Thoracic aorta (tissue), 2 donors: Measurements from ENCODE around the gene LILRA1. TPM values are rescaled to one million over a fixed set of nuclear protein-coding genes. Genes with fewer than 3 reads are reported as not detected.
"Not testable (repeated sequence)": the region's sequence is repeated elsewhere in the genome, so short reads cannot be mapped to it uniquely, and the experiment has no call there.

Source experiments
- ATAC-seq: fragments of 150-250 bp; one replicate; pipeline ENCODE4 v1.8.0; 2017; ENCODE audit warnings: low read depth; ENCODE audit not compliant: insufficient number of reproducible peaks, low FRiP score
- DNase-seq: peaks from one replicate; pipeline ENCODE4 v3.0.0-alpha.2; 2020; ENCODE audit warnings: low spot score
- H3K27ac ChIP-seq, 2 donors: fragments of 200-600 bp; sonication (generic); 1 replicate in 1 of 2; 2 replicates in 1 of 2; pipeline ENCODE4 v1.5.1; 2016; ENCODE audit warnings: mild to moderate bottlenecking in 2 of 2, moderate library complexity in 2 of 2
- H3K27me3 ChIP-seq: fragments of 200-600 bp; sonication (generic); replicated peaks from 2 replicates; pipeline ENCODE4 v1.6.0; 2016; ENCODE audit warnings: mild to moderate bottlenecking; ENCODE audit not compliant: insufficient read depth
- H3K36me3 ChIP-seq: fragments of 200-600 bp; sonication (generic); one replicate; pipeline ENCODE4 v1.5.1; 2016
- H3K4me1 ChIP-seq, 2 donors: fragments of 200-600 bp; sonication (generic); 1 replicate in 1 of 2; 2 replicates in 1 of 2; pipeline versions ENCODE4 v1.5.1 to v1.6.0; 2016; ENCODE audit warnings: low read depth in 2 of 2, mild to moderate bottlenecking in 1 of 2; ENCODE audit not compliant: control insufficient read depth in 1 of 2
- H3K4me3 ChIP-seq: fragments of 200-600 bp; sonication (generic); 2 replicates; pipeline ENCODE4 v1.5.1; 2016; ENCODE audit warnings: mild to moderate bottlenecking
- H3K9me3 ChIP-seq: fragments of 200-600 bp; sonication (generic); 2 replicates; pipeline ENCODE4 v1.5.1; 2016
- CTCF ChIP-seq: fragments of 200-600 bp; sonication (generic); IDR thresholded peaks from one replicate; pipeline ENCODE4 v1.5.1; 2019; ENCODE audit warnings: antibody characterized with exemption
- total RNA-seq, 2 donors: library from RNA; depleted of rRNA; stranded (reverse); fragments of >200 nt; gene quantifications; one replicate each; pipeline versions ENCODE4 v1.1.0 to v1.2.3, GENCODE V29; 2016

The LILRA1 gene
- total RNA-seq: 1 to 10 TPM; 2.7 to 3.0 TPM

- not testable (repeated sequence) for H3K9me3 ChIP-seq, ATAC-seq, DNase-seq, H3K27me3 ChIP-seq, H3K27ac ChIP-seq, H3K4me1 ChIP-seq, H3K36me3 ChIP-seq
- peak within 1 kb of the TSS; percentile 12 for H3K4me3 ChIP-seq
Measured at GRCh38 chr19:54593445-54593844, at the start of gene LILRA1. TSS of gene LILRA1 (plus strand) at chr19:54593632. CDS start at chr19:54594245, 613 bp downstream.

GRCh38 chr19:54548806-54549205 is 44.6 kb upstream of the LILRA1 start:
- Histone ChIP-seq H3K4me3 (no peak overlapping the region), H3K9me3 (no peaks in the 10 kb centered on the region), H3K27ac (no peak overlapping the region), H3K27me3 (no peaks in the 10 kb centered on the region), H3K36me3 (no peaks in the 10 kb centered on the region), H3K4me1 (no peaks in the 10 kb centered on the region)
- DNase-seq: no peak
- no peak for ATAC-seq
- no peak for TF ChIP-seq CTCF

- TF ChIP-seq CTCF: no peak
- H3K27ac ChIP-seq: no peak overlapping the region
- H3K4me1 ChIP-seq: no peaks in the 10 kb centered on the region
- no peak overlapping the region for H3K4me3 ChIP-seq
- no peaks in the 10 kb centered on the region for H3K9me3 ChIP-seq
- DNase-seq (no peak), ATAC-seq (no peak)
- H3K27me3 ChIP-seq: no peaks in the 10 kb centered on the region
- no peaks in the 10 kb centered on the region for H3K36me3 ChIP-seq
Measured at GRCh38 chr19:54549224-54549623, 44.2 kb upstream of the LILRA1 start.

GRCh38 chr19:54551293-54551692 is 42.1 kb upstream of the LILRA1 start:
- Histone ChIP-seq H3K4me1 (no peaks in the 10 kb centered on the region), H3K36me3 (no peaks in the 10 kb centered on the region), H3K27ac (no peak overlapping the region), H3K4me3 (no peak overlapping the region), H3K27me3 (no peaks in the 10 kb centered on the region), H3K9me3 (no peaks in the 10 kb centered on the region)
- DNase-seq (no peak), ATAC-seq (no peak)
- TF ChIP-seq CTCF: no peak

GRCh38 chr19:54551950-54552912 is 41.2 kb upstream of the LILRA1 start:
- no peaks in the 10 kb centered on the region for H3K4me1 ChIP-seq
- no peak for ATAC-seq
- DNase-seq: no peak
- no peak overlapping the region for H3K4me3 ChIP-seq
- no peaks in the 10 kb centered on the region for H3K9me3 ChIP-seq
- H3K36me3 ChIP-seq: no peaks in the 10 kb centered on the region
- no peaks in the 10 kb centered on the region for H3K27me3 ChIP-seq
- no peak overlapping the region for H3K27ac ChIP-seq
- no peak for TF ChIP-seq CTCF
